HG02623 (cell line): ENCODE measurements around the gene OR2L13.
"Not testable (repeated sequence)": the region's sequence is repeated elsewhere in the genome, so short reads cannot be mapped to it uniquely, and the experiment has no call there.

Experiments
- ATAC-seq: cut with Tn5 transposase; IDR thresholded peaks from one replicate; pipeline ENCODE4 v1.9.1; 2021; ENCODE audit warnings: moderate library complexity; ENCODE audit not compliant: unreplicated experiment

OR2L13 gene, protein sequence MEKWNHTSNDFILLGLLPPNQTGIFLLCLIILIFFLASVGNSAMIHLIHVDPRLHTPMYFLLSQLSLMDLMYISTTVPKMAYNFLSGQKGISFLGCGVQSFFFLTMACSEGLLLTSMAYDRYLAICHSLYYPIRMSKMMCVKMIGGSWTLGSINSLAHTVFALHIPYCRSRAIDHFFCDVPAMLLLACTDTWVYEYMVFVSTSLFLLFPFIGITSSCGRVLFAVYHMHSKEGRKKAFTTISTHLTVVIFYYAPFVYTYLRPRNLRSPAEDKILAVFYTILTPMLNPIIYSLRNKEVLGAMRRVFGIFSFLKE

GRCh38 chr1:248094884-248095283 is at the start of gene OR2L13:
OR2L13 (plus strand) TSS chr1:248095184; CDS start chr1:248099376, 4,192 bp downstream.
- ATAC-seq, result no peak

- ATAC-seq, result no peak
Measured at GRCh38 chr1:248045209-248045608, 49.8 kb upstream of the OR2L13 start.

GRCh38 chr1:248046536-248046935 is 48.4 kb upstream of the OR2L13 start, which contains the start of gene OR2L3:
OR2L3 (plus strand) TSS chr1:248046836; CDS start chr1:248060682, 13,846 bp downstream.
- no peak for ATAC-seq

DNA sequence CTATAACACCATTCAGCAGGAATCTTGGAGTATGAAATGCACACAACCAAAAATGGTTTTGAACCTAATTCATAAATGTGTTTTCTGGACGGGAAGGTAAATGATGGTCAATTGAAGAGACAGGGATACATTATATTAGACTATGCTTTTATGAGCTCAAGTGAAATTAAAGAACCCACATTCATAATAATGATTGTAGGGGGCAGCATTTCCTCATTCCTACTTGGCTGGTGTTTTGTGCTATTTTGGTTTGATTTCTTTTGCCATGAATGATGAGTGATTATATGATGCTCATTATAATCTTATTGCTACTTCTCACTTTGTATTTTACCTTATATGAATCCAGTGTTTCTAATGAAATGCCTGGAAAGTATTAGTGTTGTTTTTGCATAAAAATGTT is 48.0 kb upstream of the OR2L13 start:
- ATAC-seq, result no peak

DNA sequence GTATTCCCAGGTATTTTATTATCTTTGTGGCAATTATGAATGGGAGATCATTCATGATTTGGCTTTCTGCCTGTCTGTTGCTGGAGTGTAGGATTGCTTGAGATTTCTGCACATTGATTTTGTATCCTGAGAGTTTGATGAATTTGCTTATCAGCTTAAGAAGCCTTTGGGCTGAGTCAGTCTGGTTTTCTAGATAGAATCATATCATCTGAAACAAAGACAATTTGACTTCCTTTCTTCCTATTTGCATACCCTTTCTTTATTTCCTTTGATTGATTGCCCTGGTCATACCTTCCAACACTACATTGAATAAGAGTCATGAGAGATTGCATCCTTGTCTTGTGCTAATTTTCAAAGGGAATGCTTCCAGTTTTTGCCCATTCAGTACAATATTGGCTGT is 40.3 kb upstream of the OR2L13 start:
- no peak for ATAC-seq

DNA sequence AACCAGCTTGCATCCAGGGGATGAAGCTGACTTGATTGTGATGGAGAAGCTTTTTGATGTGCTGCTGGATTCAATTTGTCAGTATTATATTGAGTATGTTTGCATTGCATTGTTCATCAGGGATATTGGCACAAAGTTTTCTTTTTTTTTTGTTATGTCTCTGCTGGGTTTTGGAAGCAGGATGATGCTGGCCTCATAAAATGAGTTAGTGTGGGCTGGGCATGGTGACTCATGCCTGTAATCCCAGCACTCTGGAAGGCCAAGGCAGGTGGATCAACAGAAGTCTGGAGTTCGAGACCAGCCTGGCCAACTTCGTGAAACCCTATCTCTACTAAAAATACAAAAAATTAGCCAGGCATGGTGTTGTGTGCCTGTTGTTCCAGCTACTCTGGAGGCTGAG is 39.7 kb upstream of the OR2L13 start:
- no peak for ATAC-seq

GRCh38 chr1:248065071-248065470 is 29.9 kb upstream of the OR2L13 start:
- ATAC-seq, result no peak

DNA sequence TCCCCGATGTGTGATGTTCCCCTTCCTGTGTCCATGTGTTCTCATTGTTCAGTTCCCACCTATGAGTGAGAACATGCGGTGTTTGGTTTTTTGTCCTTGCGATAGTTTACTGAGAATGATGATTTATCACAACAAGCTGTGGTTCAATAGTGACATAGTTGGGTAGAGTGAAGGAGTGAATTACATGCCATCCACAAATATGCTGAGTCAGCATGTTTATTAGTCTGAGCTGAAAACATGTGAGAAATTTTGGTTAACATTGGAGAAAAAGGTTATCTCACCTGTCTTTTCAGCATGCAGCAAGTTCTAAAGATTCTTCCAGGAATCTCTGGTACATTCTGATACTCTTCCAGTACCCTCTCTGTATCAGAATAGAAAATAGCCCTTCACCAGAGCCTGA is 29.4 kb upstream of the OR2L13 start:
- ATAC-seq, result no peak

- not testable (repeated sequence) for ATAC-seq
Measured at GRCh38 chr1:248083864-248084263, 11.1 kb upstream of the OR2L13 start.

DNA sequence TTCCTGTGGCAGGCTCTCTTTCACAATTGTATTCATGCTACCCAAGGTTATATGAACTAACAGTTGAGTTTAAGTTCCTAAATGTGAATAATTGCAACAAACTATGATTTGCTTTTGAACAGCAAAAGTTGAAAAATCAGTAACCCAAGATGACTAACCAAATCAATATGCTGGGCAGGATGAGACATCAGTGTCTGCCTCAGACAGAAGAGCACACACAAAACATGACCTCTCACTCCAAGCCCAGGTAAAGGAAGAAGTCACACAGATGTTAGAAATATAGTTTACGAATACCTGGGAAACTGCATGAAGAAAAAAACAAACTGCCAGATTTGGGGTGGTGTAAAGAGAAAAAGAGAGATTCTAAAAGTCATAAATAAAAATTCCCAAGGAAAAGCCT is 3.5 kb downstream of the OR2L13 start:
- ATAC-seq, result no peak

GRCh38 chr1:248102847-248103246 is 7.9 kb downstream of the OR2L13 start:
- no peak for ATAC-seq

DNA sequence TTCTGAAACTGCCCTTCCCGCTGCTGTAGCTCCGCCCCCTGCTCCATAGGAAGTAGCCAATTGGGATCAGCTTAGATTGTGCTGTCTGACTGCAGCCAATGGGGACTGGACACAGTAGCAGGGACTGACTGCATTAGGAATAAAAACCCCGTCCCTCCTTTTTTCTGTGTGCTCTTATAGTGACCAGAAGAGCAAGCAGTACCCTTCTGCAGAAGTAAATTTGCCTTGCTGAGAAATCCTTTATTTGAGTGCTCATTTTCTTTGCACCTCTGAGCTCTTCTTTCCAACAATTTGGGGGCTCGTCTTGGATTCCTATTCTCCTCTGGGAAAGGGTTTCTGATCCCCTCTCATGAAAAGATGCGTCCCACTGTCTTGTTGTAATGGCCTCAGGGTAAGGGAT is 16.2 kb downstream of the OR2L13 start:
- no peak for ATAC-seq

DNA sequence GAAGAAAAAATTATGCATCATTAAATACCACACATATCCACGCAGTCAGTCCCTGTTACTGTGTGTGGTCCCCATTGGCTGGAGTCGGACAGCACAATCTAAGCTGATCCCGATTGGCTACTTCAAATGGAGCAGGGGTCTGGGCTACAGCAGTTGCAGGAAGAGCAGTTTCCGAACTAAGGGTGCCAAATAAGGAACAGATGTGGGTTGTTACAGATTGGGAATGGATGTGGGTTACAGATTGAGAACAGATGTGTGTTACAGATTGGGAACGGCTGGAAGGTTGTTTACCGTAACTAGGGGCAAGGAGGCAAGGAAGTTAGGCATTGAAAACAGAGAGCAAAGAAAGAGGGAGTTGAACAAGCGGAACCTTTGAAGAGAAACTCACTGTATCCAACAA is 19.9 kb downstream of the OR2L13 start:
- ATAC-seq, result no peak

GRCh38 chr1:248127653-248128052 is 32.7 kb downstream of the OR2L13 start:
- no peak for ATAC-seq

DNA sequence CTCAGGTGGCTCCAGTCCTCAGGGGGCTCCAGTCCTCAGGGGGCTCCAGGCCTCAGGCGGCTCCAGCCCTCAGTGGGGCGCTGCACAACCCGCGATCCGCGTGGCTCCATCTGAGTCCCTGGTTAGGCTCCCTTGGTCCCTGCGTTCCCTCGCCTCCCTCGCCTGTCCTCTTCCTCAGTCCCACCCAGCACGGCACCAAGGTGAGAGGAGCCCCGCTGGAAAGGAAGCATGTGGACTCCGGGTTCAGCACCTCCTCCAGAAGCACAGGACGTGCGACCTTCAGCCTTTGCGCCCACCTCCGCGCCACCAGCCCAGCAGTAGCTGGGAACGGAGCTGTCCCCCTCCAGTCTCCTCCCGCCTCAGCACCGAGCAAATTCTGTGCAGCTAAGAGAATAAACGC is 41.8 kb downstream of the OR2L13 start:
- ATAC-seq, result no peak

DNA sequence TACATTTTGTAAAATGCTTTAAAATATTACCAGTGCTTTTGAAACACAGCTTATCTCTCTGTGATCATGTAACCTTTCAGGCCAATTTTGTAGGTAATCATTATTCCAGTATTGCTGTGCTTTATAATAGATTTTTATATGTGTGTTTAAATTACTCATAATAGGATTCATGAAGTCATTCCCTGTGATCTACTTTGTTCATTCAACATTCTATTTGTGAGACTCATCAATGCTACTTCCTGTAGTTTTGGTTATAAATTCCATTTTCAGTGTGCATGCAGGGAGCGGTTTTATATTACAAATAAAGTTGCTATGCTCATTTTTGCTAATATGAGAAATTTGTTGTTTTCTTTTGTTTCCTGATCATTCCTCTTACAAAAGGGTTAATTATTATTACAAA is 45.9 kb downstream of the OR2L13 start:
- ATAC-seq, result no peak

DNA sequence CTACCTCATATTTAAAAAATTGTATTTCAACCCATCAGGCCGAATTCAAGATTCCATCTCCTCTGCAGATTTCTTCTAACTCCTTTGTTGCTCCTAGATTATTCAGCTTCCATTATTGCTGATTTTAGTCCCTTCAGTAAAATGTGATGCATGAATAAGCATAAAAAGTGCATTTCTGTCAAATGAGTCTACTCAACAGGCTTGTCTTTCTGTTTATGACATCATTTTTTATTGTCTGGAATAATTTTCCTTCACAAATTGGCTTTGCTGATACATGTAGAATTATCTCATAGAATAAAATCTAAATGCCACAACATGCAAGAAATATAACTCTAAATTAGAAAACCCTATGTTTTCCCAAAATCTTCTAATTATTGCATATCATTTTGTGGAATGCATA is 48.3 kb downstream of the OR2L13 start:
- no peak for ATAC-seq

- no peak for ATAC-seq
Measured at GRCh38 chr1:248144513-248145198, 49.7 kb downstream of the OR2L13 start, which contains the start of gene OR2M5. OR2M5 (plus strand) TSS chr1:248145148; CDS start chr1:248145148, 0 bp downstream.
